HUES48 (cell line): ENCODE data around the gene SNTG2.
A peak's percentile ranks its signal among the peaks of the same experiment; 100 is the strongest.

ENCODE experiments used
- H3K27ac ChIP-seq: one replicate; pipeline ENCODE4 v1.7.0; 2013; ENCODE audit warnings: low read depth, low read length, inconsistent platforms
- H3K27me3 ChIP-seq: 2 replicates; pipeline ENCODE4 v1.6.1; 2013; ENCODE audit warnings: mild to moderate bottlenecking, low read length; ENCODE audit not compliant: control insufficient read depth, insufficient read depth
- H3K36me3 ChIP-seq: 2 replicates; pipeline ENCODE4 v1.6.1; 2013; ENCODE audit warnings: low read length; ENCODE audit not compliant: control insufficient read depth, insufficient read depth
- H3K4me1 ChIP-seq: 2 replicates; pipeline ENCODE4 v1.6.1; 2013; ENCODE audit warnings: mild to moderate bottlenecking, low read length; ENCODE audit not compliant: control insufficient read depth, insufficient read depth
- H3K4me3 ChIP-seq: 2 replicates; pipeline ENCODE4 v1.5.1; 2013; ENCODE audit warnings: mild to moderate bottlenecking, low read depth, low read length
- H3K9ac ChIP-seq: 2 replicates; pipeline ENCODE4 v1.6.1; 2013; ENCODE audit warnings: mild to moderate bottlenecking, low read depth, low read length, moderate library complexity
- H3K9me3 ChIP-seq: 2 replicates; pipeline ENCODE4 v1.6.1; 2013; ENCODE audit warnings: low read length; ENCODE audit not compliant: control insufficient read depth, insufficient read depth

The SNTG2 gene

GRCh38 chr2:1051075-1051474 lies 100.4 kb downstream of the SNTG2 start:
- Histone ChIP-seq H3K9me3 (0 out of 2 replicates have a peak, but pooled peaks cover 2% of the 10 kb centered on the region), H3K9ac (no peak overlapping the region), H3K4me3 (no peak overlapping the region), H3K4me1 (peaks cover 53% of the 10 kb centered on the region), H3K27ac (no peak overlapping the region), H3K36me3 (no peaks in the 10 kb centered on the region), H3K27me3 (no peaks in the 10 kb centered on the region)

DNA sequence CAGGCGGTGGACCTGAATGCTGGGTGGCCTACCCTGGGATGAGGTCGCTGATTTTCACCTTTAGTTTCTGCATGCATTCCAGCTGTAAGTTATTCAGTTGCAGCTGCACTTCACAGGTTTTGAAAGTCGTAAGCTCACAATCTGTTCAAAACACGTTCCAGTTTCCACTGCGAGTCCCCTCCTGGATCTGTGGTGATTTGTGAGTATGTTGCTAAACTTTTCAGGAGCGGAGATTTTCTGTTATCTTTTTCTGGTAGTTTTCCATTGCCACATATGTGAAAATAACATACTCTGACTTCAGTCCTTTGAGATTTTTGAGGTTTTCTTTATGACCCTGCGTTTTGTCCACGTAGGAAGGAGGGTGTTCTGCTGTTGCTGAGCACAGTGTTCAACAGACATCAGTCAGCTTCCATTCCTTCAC lies 102.1 kb downstream of the SNTG2 start:
- 0 out of 2 replicates have a peak, but pooled peaks cover 2% of the 10 kb centered on the region for H3K9me3 ChIP-seq
- no peak overlapping the region for H3K27ac ChIP-seq
- no peaks in the 10 kb centered on the region for H3K36me3 ChIP-seq
- no peaks in the 10 kb centered on the region for H3K27me3 ChIP-seq
- H3K4me1 ChIP-seq, result peaks cover 38% of the 10 kb centered on the region
- no peak overlapping the region for H3K9ac ChIP-seq
- H3K4me3 ChIP-seq, result no peak overlapping the region

DNA sequence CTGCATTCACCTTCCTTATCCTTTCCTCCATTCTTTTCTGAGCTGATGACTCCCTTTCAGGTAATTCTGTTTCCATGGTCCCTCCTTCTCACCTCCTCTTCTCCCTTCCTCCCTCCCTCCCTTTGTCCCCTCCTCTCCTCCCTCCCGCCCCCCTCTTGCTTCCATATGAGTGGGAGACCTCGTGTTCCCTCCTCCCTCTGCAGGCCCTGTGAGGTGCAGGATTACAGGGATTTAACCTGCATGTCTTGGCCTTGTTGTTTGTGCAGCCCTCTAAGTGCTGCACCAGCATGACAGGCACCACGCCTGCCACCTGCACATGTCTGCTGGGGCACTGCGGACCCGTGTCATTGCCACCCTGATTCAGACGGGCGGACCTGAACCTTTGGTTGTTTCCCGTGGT lies 103.1 kb downstream of the SNTG2 start:
- Histone ChIP-seq H3K9ac (no peak overlapping the region), H3K4me1 (peaks cover 38% of the 10 kb centered on the region), H3K27ac (peak overlapping the region; percentile 5), H3K27me3 (no peaks in the 10 kb centered on the region), H3K4me3 (no peak overlapping the region), H3K36me3 (no peaks in the 10 kb centered on the region), H3K9me3 (0 out of 2 replicates have a peak, but pooled peaks cover 2% of the 10 kb centered on the region)

DNA sequence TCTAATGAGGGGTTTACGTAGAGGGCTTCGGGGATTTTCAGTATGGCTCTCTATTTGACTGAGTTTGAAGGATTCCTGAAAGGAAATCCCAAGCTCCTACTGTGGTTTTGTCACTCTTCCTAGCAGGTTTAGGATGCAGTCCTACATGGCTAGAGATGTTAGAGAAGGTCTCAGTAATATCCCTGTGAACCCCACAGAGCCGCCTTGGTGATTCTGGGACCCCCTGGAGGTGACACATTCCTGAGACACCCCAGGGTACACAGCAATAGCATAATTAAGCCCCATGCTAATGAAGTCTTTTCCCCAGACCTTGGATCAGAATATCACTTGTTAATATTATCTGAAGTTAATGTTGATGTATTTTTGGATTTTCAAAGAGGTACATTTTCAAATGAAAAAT lies 103.8 kb downstream of the SNTG2 start:
- peaks cover 38% of the 10 kb centered on the region for H3K4me1 ChIP-seq
- H3K9me3 ChIP-seq, result 0 out of 2 replicates have a peak, but pooled peaks cover 2% of the 10 kb centered on the region
- H3K27me3 ChIP-seq, result no peaks in the 10 kb centered on the region
- H3K4me3 ChIP-seq, result no peak overlapping the region
- no peaks in the 10 kb centered on the region for H3K36me3 ChIP-seq
- no peak overlapping the region for H3K9ac ChIP-seq
- H3K27ac ChIP-seq, result peak overlapping the region; percentile 5

GRCh38 chr2:1055014-1055595 lies 104.5 kb downstream of the SNTG2 start:
- peaks cover 38% of the 10 kb centered on the region for H3K4me1 ChIP-seq
- H3K4me3 ChIP-seq, result no peak overlapping the region
- H3K9me3 ChIP-seq, result 0 out of 2 replicates have a peak, but pooled peaks cover 2% of the 10 kb centered on the region
- H3K36me3 ChIP-seq, result no peaks in the 10 kb centered on the region
- H3K9ac ChIP-seq, result no peak overlapping the region
- H3K27ac ChIP-seq, result peak overlapping the region; percentile 48
- no peaks in the 10 kb centered on the region for H3K27me3 ChIP-seq

GRCh38 chr2:1060372-1060771 lies 109.7 kb downstream of the SNTG2 start:
- Histone ChIP-seq H3K4me1 (peaks cover 6% of the 10 kb centered on the region), H3K36me3 (0 out of 2 replicates have a peak, but pooled peaks cover 4% of the 10 kb centered on the region), H3K27me3 (no peaks in the 10 kb centered on the region), H3K27ac (no peak overlapping the region), H3K4me3 (no peak overlapping the region), H3K9ac (no peak overlapping the region), H3K9me3 (no peaks in the 10 kb centered on the region)

DNA sequence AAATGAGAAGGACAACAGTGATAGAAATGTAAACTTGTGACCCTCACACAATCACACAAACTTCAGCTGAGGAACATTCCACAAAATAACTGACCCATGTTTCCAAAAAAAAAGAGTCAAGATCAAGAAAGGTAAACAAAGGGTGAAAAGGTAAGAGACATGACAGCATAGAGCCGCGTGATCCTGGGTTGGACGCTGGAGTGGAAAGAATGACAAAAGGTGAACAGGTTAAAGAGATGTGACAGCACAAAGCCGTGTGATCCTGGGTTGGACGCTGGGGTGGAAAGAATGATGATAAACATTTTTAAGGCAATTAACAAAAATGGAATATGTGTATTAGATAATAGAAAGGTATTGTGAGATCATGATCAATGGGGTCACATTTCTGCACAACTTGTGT lies 110.3 kb downstream of the SNTG2 start:
- 0 out of 2 replicates have a peak, but pooled peaks cover 4% of the 10 kb centered on the region for H3K36me3 ChIP-seq
- no peaks in the 10 kb centered on the region for H3K27me3 ChIP-seq
- no peak overlapping the region for H3K4me3 ChIP-seq
- H3K9ac ChIP-seq, result no peak overlapping the region
- no peak overlapping the region for H3K27ac ChIP-seq
- H3K4me1 ChIP-seq, result no peaks in the 10 kb centered on the region
- no peaks in the 10 kb centered on the region for H3K9me3 ChIP-seq

DNA sequence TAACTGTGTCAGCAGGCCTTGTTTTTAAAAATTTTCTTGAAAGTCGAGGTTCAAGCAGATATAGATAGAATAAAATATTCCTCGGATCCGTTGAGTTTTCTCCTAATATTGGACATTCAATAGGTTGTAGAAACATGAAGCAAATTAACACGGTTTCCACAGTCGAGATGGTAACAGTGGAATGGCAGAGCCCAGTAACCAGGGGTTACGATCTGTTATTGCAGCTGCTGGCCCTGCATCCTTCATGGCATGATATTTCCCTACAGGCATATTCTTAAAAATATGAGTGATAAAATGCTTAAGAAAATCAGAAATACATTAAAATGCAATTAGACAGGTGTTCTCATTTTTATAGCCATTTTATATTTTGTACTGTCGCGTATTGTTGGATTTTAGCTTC lies 117.6 kb downstream of the SNTG2 start:
- Histone ChIP-seq H3K9me3 (no peaks in the 10 kb centered on the region), H3K27me3 (no peaks in the 10 kb centered on the region; the same call in 1 of the 2 replicates), H3K4me3 (no peak overlapping the region), H3K27ac (no peak overlapping the region), H3K9ac (no peak overlapping the region), H3K4me1 (no peaks in the 10 kb centered on the region), H3K36me3 (no peaks in the 10 kb centered on the region)

GRCh38 chr2:1068822-1069221 lies 118.2 kb downstream of the SNTG2 start:
- Histone ChIP-seq H3K4me3 (no peak overlapping the region), H3K9me3 (no peaks in the 10 kb centered on the region), H3K36me3 (no peaks in the 10 kb centered on the region), H3K27me3 (no peaks in the 10 kb centered on the region; the same call in 1 of the 2 replicates), H3K27ac (no peak overlapping the region), H3K9ac (no peak overlapping the region), H3K4me1 (no peaks in the 10 kb centered on the region)

GRCh38 chr2:1069847-1070246 lies 119.2 kb downstream of the SNTG2 start:
- Histone ChIP-seq H3K9me3 (no peaks in the 10 kb centered on the region), H3K27ac (no peak overlapping the region), H3K27me3 (no peaks in the 10 kb centered on the region; the same call in 1 of the 2 replicates), H3K9ac (no peak overlapping the region), H3K4me1 (no peaks in the 10 kb centered on the region), H3K4me3 (no peak overlapping the region), H3K36me3 (no peaks in the 10 kb centered on the region)

GRCh38 chr2:1070601-1071000 lies 120.0 kb downstream of the SNTG2 start:
- Histone ChIP-seq H3K9me3 (no peaks in the 10 kb centered on the region), H3K4me3 (no peak overlapping the region), H3K36me3 (no peaks in the 10 kb centered on the region), H3K4me1 (no peaks in the 10 kb centered on the region), H3K27ac (no peak overlapping the region), H3K9ac (no peak overlapping the region), H3K27me3 (no peaks in the 10 kb centered on the region; the same call in 1 of the 2 replicates)
